Kidney epithelial cell (primary cell): ENCODE results near the gene PTH1R. TPM values are rescaled to one million over a fixed set of nuclear protein-coding genes. Genes with fewer than 3 reads are reported as not detected.

ENCODE experiments used
- DNase-seq: peaks from one replicate; pipeline ENCODE4 v3.0.0-alpha.2; 2010; ENCODE audit warnings: low read depth
- H3K27me3 ChIP-seq: 2 replicates; pipeline ENCODE4 v1.6.0; 2011; ENCODE audit warnings: low read length; ENCODE audit not compliant: control insufficient read depth, insufficient read depth
- H3K36me3 ChIP-seq: 2 replicates; pipeline ENCODE4 v1.5.1; 2011; ENCODE audit warnings: low read length; ENCODE audit not compliant: control insufficient read depth, insufficient read depth
- H3K4me3 ChIP-seq: 2 replicates; pipeline ENCODE4 v1.5.1; 2011; ENCODE audit warnings: low read depth, mild to moderate bottlenecking, control low read depth, low read length
- total RNA-seq: library from RNA; depleted of rRNA; stranded (reverse); fragments of >200 nt; gene quantifications from 2 replicates; pipeline ENCODE4 v1.2.3, GENCODE V29; 2015
- TF ChIP-seq, protein P1 (sequence below): IDR thresholded peaks from 2 replicates; pipeline ENCODE4 v1.5.1; 2011; ENCODE audit warnings: mild to moderate bottlenecking, moderate library complexity, low read length, control low read depth, inconsistent platforms; ENCODE audit not compliant: insufficient read depth, poor library complexity, severe bottlenecking

The PTH1R gene
- total RNA-seq, 1 donor from 2014 or later, result 2.1 TPM

DNA sequence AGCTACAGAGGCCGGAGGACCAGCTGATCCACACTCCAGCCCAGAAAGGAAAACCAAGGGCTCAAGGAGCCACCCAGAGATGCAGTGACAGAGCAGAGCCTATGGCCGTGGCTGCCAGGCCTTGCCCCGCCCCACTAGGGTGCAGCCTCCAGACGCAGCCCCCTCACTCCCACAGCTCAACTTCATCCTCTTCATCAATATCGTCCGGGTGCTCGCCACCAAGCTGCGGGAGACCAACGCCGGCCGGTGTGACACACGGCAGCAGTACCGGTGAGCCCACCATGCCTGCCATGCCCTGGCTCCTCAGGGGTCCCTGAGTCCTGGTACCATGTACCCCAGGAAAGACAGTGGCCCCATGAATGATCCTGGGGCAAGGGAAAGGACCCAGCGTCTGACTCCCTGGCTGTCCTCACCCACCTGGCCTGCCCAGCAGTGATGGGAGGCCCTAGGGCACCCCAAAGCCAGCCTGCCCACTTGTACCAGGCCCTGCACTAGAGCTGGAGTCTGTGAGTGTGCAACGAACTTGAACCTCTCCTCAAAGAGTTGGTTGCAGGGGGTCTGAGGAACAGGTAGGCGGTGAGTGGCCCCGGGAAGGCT is 24.2 kb downstream of the PTH1R start:
- TF ChIP-seq, protein P1, sequence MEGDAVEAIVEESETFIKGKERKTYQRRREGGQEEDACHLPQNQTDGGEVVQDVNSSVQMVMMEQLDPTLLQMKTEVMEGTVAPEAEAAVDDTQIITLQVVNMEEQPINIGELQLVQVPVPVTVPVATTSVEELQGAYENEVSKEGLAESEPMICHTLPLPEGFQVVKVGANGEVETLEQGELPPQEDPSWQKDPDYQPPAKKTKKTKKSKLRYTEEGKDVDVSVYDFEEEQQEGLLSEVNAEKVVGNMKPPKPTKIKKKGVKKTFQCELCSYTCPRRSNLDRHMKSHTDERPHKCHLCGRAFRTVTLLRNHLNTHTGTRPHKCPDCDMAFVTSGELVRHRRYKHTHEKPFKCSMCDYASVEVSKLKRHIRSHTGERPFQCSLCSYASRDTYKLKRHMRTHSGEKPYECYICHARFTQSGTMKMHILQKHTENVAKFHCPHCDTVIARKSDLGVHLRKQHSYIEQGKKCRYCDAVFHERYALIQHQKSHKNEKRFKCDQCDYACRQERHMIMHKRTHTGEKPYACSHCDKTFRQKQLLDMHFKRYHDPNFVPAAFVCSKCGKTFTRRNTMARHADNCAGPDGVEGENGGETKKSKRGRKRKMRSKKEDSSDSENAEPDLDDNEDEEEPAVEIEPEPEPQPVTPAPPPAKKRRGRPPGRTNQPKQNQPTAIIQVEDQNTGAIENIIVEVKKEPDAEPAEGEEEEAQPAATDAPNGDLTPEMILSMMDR, result no peak
- no peak overlapping the region for H3K4me3 ChIP-seq
- peaks cover 14% of the 10 kb centered on the region for H3K27me3 ChIP-seq

DNA sequence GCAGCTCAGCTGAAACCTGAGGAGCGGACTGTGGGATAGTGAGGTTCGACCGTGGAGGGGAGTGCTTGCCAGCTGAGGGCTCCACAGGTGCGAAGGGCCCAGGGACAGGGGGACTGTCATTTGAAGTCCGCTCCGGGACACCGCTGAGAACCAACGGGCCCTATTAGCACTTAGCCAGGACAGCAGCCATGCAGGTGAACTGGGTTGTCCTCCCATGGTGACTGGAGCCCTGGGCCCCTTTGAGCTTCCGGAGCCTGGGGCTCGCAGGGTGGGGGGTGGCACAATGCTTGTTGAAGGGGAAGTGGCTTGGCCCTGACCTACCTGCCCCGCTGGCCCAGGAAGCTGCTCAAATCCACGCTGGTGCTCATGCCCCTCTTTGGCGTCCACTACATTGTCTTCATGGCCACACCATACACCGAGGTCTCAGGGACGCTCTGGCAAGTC is 24.7 kb downstream of the PTH1R start:
- Histone ChIP-seq H3K4me3 (no peak overlapping the region), H3K36me3 (no peaks in the 10 kb centered on the region), H3K27me3 (peaks cover 14% of the 10 kb centered on the region)
- TF ChIP-seq, protein P1, result no peak
- no peak for DNase-seq

More for the DNA sequence above, 24.2 kb downstream of the PTH1R start:
- no peak for DNase-seq
- H3K36me3 ChIP-seq, result no peaks in the 10 kb centered on the region

DNA sequence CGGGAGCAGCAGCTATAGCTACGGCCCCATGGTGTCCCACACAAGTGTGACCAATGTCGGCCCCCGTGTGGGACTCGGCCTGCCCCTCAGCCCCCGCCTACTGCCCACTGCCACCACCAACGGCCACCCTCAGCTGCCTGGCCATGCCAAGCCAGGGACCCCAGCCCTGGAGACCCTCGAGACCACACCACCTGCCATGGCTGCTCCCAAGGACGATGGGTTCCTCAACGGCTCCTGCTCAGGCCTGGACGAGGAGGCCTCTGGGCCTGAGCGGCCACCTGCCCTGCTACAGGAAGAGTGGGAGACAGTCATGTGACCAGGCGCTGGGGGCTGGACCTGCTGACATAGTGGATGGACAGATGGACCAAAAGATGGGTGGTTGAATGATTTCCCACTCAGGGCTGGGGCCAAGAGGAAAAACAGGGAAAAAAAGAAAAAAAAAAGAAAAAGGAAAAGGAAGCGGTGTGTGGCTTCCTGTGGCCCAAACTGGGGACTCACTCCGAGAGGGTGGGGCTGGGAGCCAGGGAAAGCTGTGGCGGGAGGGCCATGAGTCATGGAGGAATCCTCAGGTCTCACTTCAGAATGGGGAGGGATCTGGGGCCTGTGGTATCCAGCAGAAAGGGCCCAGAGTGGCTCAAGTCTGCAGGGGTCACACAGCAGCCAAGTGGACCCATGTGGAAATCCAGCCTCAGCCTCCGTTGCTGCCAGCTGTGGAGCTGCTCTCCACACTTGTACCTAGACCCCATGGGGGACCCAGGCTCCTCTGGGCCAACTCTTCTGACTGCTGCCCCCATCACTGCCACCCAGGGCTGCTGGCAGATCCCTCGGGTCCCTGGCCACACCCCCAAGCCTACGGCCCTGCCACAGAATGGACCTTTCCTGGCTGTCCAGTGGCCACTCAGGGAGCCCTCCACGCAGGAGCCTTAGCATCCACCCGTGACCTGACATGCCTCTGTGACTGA is 26.1 kb downstream of the PTH1R start:
- H3K36me3 ChIP-seq, result no peaks in the 10 kb centered on the region
- H3K27me3 ChIP-seq, result peaks cover 4% of the 10 kb centered on the region
- DNase-seq, result no peak
- no peak overlapping the region for H3K4me3 ChIP-seq
- TF ChIP-seq, protein P1, result no peak

DNA sequence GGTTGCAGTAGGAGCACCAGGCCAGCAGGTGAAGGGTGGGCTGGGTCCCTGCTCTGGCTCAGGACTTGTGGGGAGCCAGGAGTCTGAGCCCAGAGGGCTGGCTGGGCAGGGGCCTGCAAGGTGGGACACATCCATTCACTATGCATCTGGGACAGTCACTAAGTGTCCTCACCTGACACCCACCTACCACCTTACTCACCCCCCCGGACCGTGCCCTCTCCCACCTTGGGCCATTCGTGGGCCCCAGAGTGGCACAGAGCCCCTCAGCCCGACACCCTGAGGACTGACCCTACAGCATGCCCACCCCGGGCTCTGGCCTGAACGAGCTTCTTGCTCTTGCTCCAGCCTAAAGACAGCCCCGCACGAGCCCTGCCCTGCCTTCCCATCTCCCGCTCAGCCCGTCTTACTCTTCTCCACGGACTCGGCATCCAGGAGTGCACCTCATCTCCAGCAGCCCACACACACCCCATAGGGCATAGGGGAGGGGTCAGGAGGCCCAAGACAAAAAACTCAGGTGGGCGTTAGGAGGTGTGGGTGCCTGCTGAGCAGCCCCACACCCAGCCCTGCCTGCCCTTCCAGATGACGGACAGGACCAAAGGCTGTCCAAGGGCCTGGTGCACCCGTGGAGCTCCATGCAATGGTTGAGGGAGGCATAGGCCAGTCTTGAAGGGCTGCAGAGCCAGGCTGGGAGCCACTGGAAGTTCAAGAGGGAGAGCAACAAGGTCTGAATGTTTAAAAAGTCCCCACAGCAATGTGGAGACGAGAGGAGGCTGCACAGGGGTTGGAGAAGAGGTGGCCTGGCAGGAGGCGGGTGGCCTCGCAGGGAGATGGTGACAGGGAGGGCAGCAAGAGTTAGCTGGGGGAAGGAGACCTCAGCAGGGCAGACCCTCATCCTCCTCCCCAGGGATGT is 27.0 kb downstream of the PTH1R start:
- TF ChIP-seq, protein P1, result no peak
- Histone ChIP-seq H3K27me3 (no peaks in the 10 kb centered on the region), H3K36me3 (no peaks in the 10 kb centered on the region), H3K4me3 (no peak overlapping the region)
- DNase-seq, result no peak

DNA sequence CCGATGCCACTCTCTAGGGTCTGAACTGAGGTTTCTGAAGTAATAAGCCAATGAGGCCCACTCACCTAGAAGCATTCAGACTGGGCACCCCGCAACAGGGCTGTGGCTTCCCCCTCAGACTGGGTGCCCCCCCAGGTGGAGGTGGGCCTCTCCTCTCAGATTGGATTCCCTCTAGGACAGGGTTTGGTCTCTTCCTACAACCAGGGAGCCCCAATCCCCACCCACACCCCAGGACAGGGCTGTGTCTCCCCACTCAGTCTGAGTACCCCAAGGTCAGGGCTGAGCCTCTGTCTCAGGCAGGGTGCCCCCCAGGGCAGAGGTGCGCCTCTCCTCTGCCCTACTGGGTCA is 27.7 kb downstream of the PTH1R start:
- H3K27me3 ChIP-seq, result no peaks in the 10 kb centered on the region
- TF ChIP-seq, protein P1, result no peak
- no peak for DNase-seq
- H3K36me3 ChIP-seq, result no peaks in the 10 kb centered on the region
- H3K4me3 ChIP-seq, result no peak overlapping the region
